Activated naive CD4-positive, alpha-beta T cell treated with anti-CD3 and anti-CD28 coated beads, Interleukin-2, amount 50 U/mL, for 24 hours (primary cell): Measurements from ENCODE around the gene RGS5.

Source experiments
- H3K27ac Mint-ChIP-seq: one replicate; pipeline ENCODE4 v1.8.0; 2021; ENCODE audit warnings: mild to moderate bottlenecking, mixed read lengths
- H3K27me3 Mint-ChIP-seq: one replicate; pipeline ENCODE4 v1.8.0; 2021; ENCODE audit warnings: mixed read lengths
- H3K36me3 Mint-ChIP-seq: one replicate; pipeline ENCODE4 v1.8.0; 2021; ENCODE audit warnings: mixed read lengths
- H3K4me1 Mint-ChIP-seq: one replicate; pipeline ENCODE4 v1.8.0; 2021; ENCODE audit warnings: mixed read lengths
- H3K4me3 Mint-ChIP-seq: one replicate; pipeline ENCODE4 v1.8.0; 2021; ENCODE audit warnings: mild to moderate bottlenecking, mixed read lengths
- H3K9me3 Mint-ChIP-seq: one replicate; pipeline ENCODE4 v1.8.0; 2021; ENCODE audit warnings: mixed read lengths

Gene RGS5

DNA sequence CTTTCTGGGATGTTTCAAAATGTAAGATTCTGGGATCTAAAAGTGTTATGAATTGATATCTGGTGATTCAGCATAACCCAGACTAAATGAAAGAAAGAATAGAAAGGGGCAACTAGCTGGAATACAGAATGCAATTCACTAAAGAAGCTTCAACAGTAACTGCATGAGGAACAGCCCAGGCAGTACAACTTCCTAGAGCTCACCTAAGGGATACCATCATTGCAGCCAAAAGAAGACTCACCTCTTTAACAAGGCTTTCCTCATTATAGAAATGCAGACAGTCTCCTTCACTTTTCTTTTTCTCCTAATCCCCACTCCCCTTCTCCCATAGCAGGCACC, 6.3 kb downstream of the RGS5 start:
- H3K27me3 Mint-ChIP-seq = no peaks in the 10 kb centered on the region
- H3K27ac Mint-ChIP-seq = no peak overlapping the region
- no peaks in the 10 kb centered on the region for H3K36me3 Mint-ChIP-seq
- H3K4me1 Mint-ChIP-seq = no peaks in the 10 kb centered on the region
- no peaks in the 10 kb centered on the region for H3K9me3 Mint-ChIP-seq
- H3K4me3 Mint-ChIP-seq = no peak overlapping the region

DNA sequence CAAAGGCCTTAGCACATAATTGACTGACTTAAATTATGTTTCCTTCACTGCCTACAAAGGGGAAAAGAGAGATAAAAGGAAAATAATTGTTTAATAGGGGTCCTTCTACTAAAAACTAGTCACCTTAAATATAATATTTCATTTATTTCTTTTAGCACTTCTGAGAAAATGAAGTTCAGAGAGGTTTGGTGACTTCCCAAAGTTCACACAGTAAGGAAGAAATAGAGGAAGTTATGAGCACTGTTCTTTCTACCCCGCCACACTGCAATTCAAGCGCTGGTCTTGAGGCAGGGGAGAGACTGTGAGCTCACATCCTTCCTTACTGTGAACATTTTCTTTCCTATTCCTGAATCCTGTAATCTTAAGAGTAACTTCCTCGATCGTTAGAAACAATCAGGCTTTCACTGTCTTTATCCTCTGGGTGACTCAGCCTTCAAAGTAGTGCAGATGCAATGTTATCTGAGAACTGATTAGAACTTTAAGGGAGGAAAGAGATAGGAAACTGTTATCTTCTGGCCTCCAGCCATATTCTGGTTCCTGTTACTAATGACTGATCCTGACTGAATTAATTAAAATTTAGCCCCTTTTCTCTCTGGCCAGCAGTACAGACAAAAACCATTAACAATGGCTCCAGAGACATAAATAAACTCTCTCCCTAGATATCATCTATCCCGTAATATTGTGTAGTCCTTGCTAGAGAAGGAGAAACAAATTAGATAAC, 6.8 kb downstream of the RGS5 start:
- Mint-ChIP-seq H3K9me3 (no peaks in the 10 kb centered on the region), H3K36me3 (no peaks in the 10 kb centered on the region), H3K27me3 (no peaks in the 10 kb centered on the region), H3K27ac (no peak overlapping the region), H3K4me1 (no peaks in the 10 kb centered on the region), H3K4me3 (no peak overlapping the region)

DNA sequence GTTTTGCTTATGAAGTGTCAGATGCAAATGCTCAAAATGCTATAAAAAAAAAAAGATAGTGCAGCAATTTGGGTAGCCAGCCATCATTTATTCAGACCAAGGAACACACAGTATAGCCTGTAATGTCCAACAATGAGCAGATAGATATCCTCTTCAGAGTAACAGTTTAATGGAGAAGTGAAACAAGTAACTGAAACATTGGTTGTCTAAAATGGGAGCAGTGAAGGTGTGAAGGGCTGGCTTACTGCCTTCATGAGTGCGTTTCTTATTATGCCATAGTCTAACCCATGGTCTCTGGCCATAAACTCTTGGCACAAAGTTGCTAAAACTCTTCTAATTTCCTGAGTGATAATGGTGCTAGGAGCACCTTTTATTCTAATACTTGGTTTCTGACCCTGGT, 11.4 kb downstream of the RGS5 start:
- no peaks in the 10 kb centered on the region for H3K4me1 Mint-ChIP-seq
- no peaks in the 10 kb centered on the region for H3K36me3 Mint-ChIP-seq
- H3K27me3 Mint-ChIP-seq = no peaks in the 10 kb centered on the region
- no peak overlapping the region for H3K27ac Mint-ChIP-seq
- H3K9me3 Mint-ChIP-seq = no peaks in the 10 kb centered on the region
- no peak overlapping the region for H3K4me3 Mint-ChIP-seq

DNA sequence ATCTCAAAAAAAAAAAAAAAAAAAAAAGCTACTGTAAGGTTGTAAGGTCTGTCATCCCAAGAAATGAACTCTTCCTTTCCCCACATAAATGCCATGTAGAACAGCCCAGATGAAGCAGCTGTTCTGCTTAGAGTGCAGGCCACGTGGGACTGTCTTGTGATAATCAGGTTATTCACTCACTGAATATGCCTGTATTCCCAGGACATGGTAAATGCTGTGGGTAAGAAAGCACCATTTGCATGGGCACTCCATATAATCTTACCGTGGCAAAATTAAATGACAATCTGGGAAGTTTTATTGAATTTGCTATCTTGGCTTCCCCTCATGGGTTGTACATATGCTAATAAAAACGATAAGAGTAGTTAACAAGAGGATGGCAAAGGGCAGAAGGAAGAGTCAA, 13.8 kb downstream of the RGS5 start:
- H3K9me3 Mint-ChIP-seq = no peaks in the 10 kb centered on the region
- no peak overlapping the region for H3K27ac Mint-ChIP-seq
- H3K4me1 Mint-ChIP-seq = no peaks in the 10 kb centered on the region
- H3K36me3 Mint-ChIP-seq = no peaks in the 10 kb centered on the region
- H3K4me3 Mint-ChIP-seq = no peak overlapping the region
- peaks cover 5% of the 10 kb centered on the region for H3K27me3 Mint-ChIP-seq

DNA sequence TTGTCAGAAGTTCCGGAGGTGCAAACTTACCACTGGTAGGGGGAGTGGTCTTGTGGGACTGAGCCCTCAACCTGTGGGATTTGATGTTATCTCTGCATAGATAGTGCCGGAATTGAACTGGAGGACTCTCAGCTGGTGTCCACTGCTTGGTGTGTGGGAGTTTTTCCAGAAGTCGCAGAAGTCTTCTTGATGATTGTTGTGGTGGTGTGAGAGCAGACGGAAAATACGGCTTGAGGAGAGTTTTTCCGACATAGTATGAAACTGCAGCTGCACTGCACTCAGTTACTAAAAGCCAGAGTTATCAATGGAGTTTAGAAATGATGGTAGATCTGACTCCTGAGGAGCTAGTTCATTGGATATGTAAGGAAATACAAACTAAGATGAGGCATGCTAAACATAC, 14.9 kb downstream of the RGS5 start:
- Mint-ChIP-seq H3K27ac (no peak overlapping the region), H3K27me3 (peaks cover 5% of the 10 kb centered on the region), H3K9me3 (no peaks in the 10 kb centered on the region), H3K4me1 (no peaks in the 10 kb centered on the region), H3K4me3 (no peak overlapping the region), H3K36me3 (no peaks in the 10 kb centered on the region)

DNA sequence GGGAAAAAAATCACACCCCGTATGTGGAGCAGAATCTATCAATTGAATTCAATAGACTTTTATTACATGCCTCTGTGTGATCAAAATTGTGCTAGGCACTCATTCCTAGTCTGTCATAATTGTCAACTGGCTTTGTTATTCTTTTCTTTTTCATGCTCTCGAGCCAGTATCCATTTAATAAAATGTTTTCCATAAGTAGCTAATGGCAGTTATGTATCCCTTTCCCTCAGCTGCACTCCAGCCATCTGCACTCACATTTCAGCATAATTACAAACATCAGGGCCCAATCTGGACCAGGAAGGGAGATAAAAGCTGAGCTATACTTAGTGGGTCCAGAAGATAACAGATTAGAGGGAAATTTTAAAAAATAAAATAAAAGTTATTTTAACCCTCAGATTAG, 15.9 kb downstream of the RGS5 start:
- Mint-ChIP-seq H3K27ac (no peak overlapping the region), H3K4me1 (no peaks in the 10 kb centered on the region), H3K9me3 (no peaks in the 10 kb centered on the region), H3K4me3 (no peak overlapping the region), H3K27me3 (peaks cover 5% of the 10 kb centered on the region), H3K36me3 (no peaks in the 10 kb centered on the region)

DNA sequence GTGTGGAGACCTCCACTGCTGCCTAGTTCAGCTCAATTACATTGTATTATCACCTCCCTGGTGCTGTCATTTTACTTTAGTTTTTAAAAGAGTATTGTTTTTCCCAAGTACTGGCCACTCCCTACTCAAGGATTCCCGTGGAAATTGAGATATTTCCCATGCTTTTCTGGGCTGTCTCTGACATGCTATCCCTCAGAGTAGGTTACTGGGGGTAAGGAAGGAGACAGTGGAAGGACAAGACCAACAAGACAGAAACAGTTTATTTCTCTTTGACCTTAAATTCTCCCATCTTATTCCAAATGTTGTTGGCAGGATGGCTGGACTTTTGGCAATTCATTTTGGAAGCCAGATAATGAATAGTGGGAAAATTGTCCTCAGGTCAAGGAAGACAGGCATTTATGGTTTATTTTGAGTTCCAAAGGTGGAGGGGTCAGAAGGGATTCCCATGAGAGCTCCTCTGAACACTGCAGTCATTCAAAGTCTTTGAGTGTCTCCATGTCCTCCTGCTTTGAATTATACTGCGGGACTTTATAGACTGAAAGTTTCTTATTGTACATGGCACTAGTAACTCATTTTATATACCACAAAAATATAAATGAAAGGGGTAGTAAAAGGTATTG, 20.3 kb downstream of the RGS5 start:
- Mint-ChIP-seq H3K27ac (no peak overlapping the region), H3K4me1 (no peaks in the 10 kb centered on the region), H3K4me3 (no peak overlapping the region), H3K27me3 (peaks cover 6% of the 10 kb centered on the region), H3K36me3 (no peaks in the 10 kb centered on the region), H3K9me3 (no peaks in the 10 kb centered on the region)

DNA sequence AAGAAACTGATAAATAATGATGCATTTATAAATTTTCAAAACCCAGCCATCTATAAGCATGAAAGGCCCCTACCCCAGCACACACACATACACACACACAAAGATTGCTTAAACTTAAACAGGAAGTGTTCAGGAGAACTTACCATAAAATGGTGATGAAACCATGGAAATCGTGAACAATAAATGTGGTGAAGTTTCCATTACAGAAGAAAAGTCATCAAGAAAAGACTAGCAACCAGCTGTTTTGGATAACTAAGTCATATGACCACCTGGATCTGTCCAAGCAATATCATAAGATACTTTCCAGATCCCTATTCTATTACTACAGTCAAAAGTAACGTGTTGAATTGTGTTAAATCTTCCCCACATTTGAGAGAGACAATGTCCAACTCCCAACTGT, 24.1 kb downstream of the RGS5 start:
- Mint-ChIP-seq H3K4me3 (no peak overlapping the region), H3K4me1 (no peaks in the 10 kb centered on the region), H3K27ac (no peak overlapping the region), H3K9me3 (no peaks in the 10 kb centered on the region), H3K27me3 (peaks cover 13% of the 10 kb centered on the region), H3K36me3 (no peaks in the 10 kb centered on the region)

DNA sequence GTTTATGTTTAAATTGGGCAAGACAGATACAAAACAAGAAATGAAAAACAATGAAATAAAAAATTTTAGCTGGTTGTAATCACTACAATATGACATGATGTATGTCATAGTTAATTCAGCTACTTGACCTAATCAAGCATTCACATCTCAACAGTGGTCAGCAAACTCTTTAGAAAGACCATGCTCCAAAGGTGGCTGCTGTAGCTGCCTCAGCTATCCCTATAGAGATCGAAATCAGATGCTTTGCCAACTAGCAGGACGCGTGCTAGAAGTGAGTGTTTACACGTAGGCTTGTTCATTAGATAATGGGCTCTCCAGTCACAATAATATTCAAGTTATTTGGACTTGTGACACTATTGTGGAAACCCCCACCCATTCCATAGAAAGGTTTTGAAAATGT, 25.9 kb downstream of the RGS5 start:
- Mint-ChIP-seq H3K27me3 (peaks cover 13% of the 10 kb centered on the region), H3K4me3 (no peak overlapping the region)

DNA sequence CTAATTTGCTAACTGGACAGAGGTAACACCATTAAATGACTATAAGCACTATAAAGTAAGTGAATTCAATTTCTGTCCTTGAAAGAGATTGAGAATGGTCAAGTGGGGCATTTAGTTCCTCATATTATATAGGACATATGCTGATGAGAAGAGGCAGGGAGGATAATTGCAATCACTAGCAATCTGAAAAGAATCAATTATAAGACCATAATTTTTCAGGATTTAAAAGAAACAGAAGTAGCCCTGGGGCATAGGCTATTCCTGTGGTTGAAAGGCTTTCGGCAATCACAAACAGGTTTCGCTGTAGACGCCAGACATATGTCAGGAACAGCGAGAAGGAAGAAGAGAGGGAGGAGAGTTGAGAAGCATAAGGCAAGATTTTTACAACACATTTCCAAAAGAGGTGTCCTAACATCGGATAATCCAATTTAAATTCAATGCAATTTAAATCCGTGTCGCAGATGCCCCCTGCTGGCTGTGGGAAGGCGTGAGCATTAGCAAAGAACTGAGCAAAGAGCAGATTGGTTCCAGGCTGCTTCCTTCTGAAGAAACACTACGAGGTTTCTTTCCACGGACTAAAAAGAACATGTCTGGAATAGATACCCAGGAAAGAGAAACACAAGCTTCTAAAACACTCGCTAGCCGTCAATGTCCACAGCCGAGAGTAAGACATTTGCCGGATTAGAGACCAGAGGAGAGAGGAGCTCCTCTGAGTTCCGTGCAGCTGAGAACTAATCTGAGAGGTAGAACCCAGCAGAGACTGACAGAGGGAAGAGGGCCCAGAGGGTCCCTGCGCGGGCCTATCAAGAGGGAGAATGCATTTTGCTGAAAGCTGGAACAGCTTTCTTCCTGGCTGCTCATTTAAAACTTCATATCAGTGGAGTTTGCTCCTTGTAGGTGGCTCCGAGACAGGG, 27.9 kb downstream of the RGS5 start:
- H3K36me3 Mint-ChIP-seq = no peaks in the 10 kb centered on the region
- H3K27me3 Mint-ChIP-seq = peaks cover 15% of the 10 kb centered on the region
- H3K27ac Mint-ChIP-seq = no peak overlapping the region
- H3K4me1 Mint-ChIP-seq = no peaks in the 10 kb centered on the region
- H3K9me3 Mint-ChIP-seq = no peaks in the 10 kb centered on the region
- H3K4me3 Mint-ChIP-seq = no peak overlapping the region

More for the DNA sequence above, 25.9 kb downstream of the RGS5 start:
- H3K27ac Mint-ChIP-seq = no peak overlapping the region
- H3K4me1 Mint-ChIP-seq = no peaks in the 10 kb centered on the region
- H3K9me3 Mint-ChIP-seq = no peaks in the 10 kb centered on the region
- no peaks in the 10 kb centered on the region for H3K36me3 Mint-ChIP-seq

DNA sequence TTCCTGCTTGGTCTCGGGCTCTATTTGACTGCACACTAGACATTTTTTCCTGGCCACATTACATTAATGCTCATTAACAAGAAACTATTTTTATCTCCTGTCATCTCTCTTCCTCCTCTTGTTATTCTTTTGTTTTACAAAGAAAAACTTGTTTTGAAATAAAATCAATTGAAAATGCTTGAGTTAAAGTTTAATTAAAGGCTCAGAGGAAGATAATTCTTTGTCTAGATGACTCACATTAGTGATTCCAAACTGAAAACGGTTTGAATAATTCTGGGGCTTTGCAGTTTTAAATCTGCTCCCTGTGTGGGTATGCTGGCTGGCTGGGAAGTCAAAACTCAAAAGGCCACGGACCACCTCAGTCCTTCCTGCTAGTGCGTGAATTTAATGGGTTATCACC, 29.6 kb downstream of the RGS5 start:
- H3K9me3 Mint-ChIP-seq = no peaks in the 10 kb centered on the region
- no peak overlapping the region for H3K27ac Mint-ChIP-seq
- no peaks in the 10 kb centered on the region for H3K36me3 Mint-ChIP-seq
- H3K27me3 Mint-ChIP-seq = peaks cover 13% of the 10 kb centered on the region
- no peak overlapping the region for H3K4me3 Mint-ChIP-seq
- no peaks in the 10 kb centered on the region for H3K4me1 Mint-ChIP-seq

DNA sequence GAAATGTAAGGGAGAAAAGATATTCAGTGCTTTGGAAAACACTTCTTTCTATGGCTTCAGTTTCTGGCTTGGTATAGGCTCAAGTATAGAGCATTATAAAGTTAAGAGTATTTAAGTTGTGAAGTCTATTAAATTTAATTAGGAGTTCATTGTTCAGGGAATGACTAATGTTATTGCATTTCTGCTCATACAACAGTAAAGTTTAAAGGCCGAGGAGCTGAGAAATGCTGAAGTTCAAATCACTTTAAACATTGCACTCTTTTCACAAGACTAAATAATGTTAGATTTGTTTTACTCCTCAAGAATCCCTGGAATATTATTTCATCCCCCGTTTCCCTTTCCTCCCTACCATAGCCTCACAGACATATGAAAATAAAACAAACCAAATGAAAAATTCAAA, 30.1 kb downstream of the RGS5 start:
- no peaks in the 10 kb centered on the region for H3K9me3 Mint-ChIP-seq

DNA sequence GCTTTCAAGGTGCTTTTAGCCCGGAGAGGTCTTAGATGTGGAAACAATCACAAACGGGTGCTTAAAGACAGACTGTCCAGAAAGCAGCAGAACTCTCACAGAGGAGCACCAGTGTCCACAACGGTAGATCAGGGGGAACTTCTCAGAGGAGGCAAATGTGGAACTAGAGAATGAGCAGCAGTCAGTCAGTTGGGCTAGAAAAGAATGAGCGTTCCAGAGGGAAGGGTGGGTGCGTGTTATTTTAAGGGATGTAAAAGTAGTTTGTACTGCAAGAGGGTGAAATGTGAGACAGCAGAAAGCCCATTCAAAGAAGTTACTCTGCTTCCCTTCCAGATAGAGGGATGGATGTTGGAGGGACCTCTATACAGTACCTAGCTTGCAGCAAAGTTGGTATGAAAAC, 30.9 kb downstream of the RGS5 start:
- Mint-ChIP-seq H3K4me3 (no peak overlapping the region), H3K27ac (no peak overlapping the region), H3K27me3 (peaks cover 13% of the 10 kb centered on the region), H3K36me3 (no peaks in the 10 kb centered on the region), H3K4me1 (no peaks in the 10 kb centered on the region), H3K9me3 (no peaks in the 10 kb centered on the region)

More for the DNA sequence above, 30.1 kb downstream of the RGS5 start:
- H3K4me1 Mint-ChIP-seq = no peaks in the 10 kb centered on the region
- no peak overlapping the region for H3K4me3 Mint-ChIP-seq
- no peak overlapping the region for H3K27ac Mint-ChIP-seq
- H3K27me3 Mint-ChIP-seq = peaks cover 13% of the 10 kb centered on the region
- H3K36me3 Mint-ChIP-seq = no peaks in the 10 kb centered on the region

DNA sequence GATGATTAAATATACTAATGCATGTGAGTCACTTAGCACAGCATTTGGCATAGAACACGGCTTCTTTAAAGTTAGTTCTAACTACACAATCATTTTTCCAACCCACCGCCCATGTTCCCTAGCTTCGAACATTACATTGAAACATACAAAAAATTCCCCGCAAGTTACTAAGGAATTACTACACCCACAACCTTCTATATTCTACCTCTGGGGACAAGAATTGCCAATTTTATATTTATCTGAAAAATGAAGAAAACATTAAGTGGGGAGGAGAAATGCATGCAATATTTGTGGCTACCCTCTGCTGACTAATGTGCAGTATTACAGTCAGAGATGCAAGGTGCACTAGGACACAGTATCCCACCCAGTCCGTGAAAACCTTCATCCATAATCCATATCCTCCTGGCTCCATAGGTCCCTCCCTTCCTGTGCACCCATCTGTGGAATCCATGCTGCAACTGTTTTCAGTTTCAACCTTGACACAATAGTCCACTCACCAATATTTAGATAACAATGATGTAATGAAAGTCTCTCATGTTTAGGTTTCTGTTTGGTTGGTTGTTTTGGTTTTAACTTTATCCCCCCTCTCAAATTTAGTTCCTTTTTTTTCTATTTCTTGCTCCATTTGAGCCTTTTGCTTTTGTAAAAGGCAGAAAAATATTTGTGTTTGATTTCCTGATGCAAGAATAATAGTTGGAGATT, 31.6 kb downstream of the RGS5 start:
- Mint-ChIP-seq H3K4me3 (no peak overlapping the region), H3K4me1 (no peaks in the 10 kb centered on the region), H3K36me3 (no peaks in the 10 kb centered on the region), H3K9me3 (no peaks in the 10 kb centered on the region), H3K27ac (no peak overlapping the region), H3K27me3 (peaks cover 13% of the 10 kb centered on the region)

DNA sequence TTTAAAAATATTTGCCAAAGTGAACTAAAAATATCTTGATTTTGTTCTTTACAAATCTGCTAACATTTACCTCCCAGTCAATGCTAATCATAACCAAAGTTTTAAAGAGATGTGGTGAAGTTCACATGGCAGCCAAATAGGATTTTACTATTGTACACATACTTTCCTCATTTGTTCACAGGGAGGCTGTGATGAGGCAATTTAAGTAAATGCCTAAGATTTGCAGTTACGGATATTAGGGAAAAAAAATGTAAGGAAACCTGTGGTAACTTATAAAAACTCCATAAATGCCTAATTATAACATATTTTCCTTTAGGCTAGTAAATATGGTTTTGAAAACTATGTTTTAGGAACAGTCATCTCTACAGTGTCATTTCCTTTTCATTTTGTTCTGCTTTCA, 32.4 kb downstream of the RGS5 start:
- Mint-ChIP-seq H3K4me1 (no peaks in the 10 kb centered on the region), H3K27me3 (peaks cover 11% of the 10 kb centered on the region), H3K36me3 (no peaks in the 10 kb centered on the region), H3K27ac (no peak overlapping the region), H3K4me3 (no peak overlapping the region), H3K9me3 (no peaks in the 10 kb centered on the region)

DNA sequence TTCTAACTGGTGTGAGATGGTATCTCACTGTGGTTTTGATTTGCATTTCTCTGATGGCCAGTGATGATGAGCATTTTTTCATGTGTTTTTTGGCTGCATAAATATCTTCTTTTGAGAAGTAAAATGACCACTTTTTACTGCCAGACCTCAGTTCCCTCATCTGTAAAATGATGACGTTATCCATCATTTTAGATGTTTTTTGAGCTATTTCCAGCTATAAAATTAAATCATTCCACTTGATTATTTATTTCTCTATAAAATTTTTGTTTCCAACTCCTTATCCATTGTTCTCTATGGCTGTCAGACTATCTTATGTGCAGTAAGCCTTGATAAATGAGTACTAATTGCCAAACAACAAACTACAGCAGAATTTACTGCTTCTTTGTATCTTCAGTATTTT, 33.2 kb downstream of the RGS5 start:
- Mint-ChIP-seq H3K4me1 (no peaks in the 10 kb centered on the region), H3K4me3 (no peak overlapping the region), H3K36me3 (peaks cover 3% of the 10 kb centered on the region), H3K27me3 (peaks cover 5% of the 10 kb centered on the region), H3K9me3 (no peaks in the 10 kb centered on the region), H3K27ac (no peak overlapping the region)
